GM18867 (cell line): ENCODE results near the gene ANKRD6.
"Not testable (repeated sequence)": the region's sequence is repeated elsewhere in the genome, so short reads cannot be mapped to it uniquely, and the experiment has no call there.

Experiments used
- ATAC-seq: cut with Tn5 transposase; IDR thresholded peaks from one replicate; pipeline ENCODE4 v1.9.1; 2021; ENCODE audit warnings: mild to moderate bottlenecking, moderate library complexity; ENCODE audit not compliant: unreplicated experiment

The ANKRD6 gene

GRCh38 chr6:89641581-89641980, 208.6 kb downstream of the ANKRD6 start:
- not testable (repeated sequence) for ATAC-seq

GRCh38 chr6:89642956-89643355, 210.0 kb downstream of the ANKRD6 start:
- ATAC-seq, result no peak

GRCh38 chr6:89643406-89643805, 210.5 kb downstream of the ANKRD6 start:
- ATAC-seq, result no peak

- ATAC-seq, result no peak
Observed at GRCh38 chr6:89644864-89645263, 211.9 kb downstream of the ANKRD6 start.

- ATAC-seq, result no peak
Observed at GRCh38 chr6:89649682-89650081, 216.7 kb downstream of the ANKRD6 start.

GRCh38 chr6:89650579-89650978, 217.6 kb downstream of the ANKRD6 start:
- no peak for ATAC-seq

- no peak for ATAC-seq
Observed at GRCh38 chr6:89655122-89655521, 222.2 kb downstream of the ANKRD6 start.

GRCh38 chr6:89657445-89658158, 224.7 kb downstream of the ANKRD6 start:
- no peak for ATAC-seq

GRCh38 chr6:89660981-89661380, 228.0 kb downstream of the ANKRD6 start:
- no peak for ATAC-seq

GRCh38 chr6:89661559-89661958, 228.6 kb downstream of the ANKRD6 start:
- no peak for ATAC-seq

GRCh38 chr6:89662659-89663223, 229.8 kb downstream of the ANKRD6 start:
- no peak for ATAC-seq

- no peak for ATAC-seq
Observed at GRCh38 chr6:89667872-89668556, 235.1 kb downstream of the ANKRD6 start.

GRCh38 chr6:89669002-89669401, 236.1 kb downstream of the ANKRD6 start:
- ATAC-seq, result no peak

- ATAC-seq, result no peak
Observed at GRCh38 chr6:89670935-89671565, 238.1 kb downstream of the ANKRD6 start.

GRCh38 chr6:89675949-89676748, 243.2 kb downstream of the ANKRD6 start:
- no peak for ATAC-seq

- ATAC-seq, result no peak
Observed at GRCh38 chr6:89678531-89678930, 245.6 kb downstream of the ANKRD6 start.

- no peak for ATAC-seq
Observed at GRCh38 chr6:89679215-89680120, 246.5 kb downstream of the ANKRD6 start.

GRCh38 chr6:89680150-89680549, 247.2 kb downstream of the ANKRD6 start:
- ATAC-seq, result no peak

- no peak for ATAC-seq
Observed at GRCh38 chr6:89680551-89680950, 247.6 kb downstream of the ANKRD6 start.
